GM23338 (cell line): ENCODE data around the gene NCAPD3. TPM values are rescaled to one million over a fixed set of nuclear protein-coding genes. Genes with fewer than 3 reads are reported as not detected.
"Not testable (repeated sequence)": the region's sequence is repeated elsewhere in the genome, so short reads cannot be mapped to it uniquely, and the experiment has no call there.

Source experiments
- ATAC-seq: fragments of 200-7000 bp; cut with Tn5 transposase; 3 replicates; pipeline ENCODE4 v1.9.1; 2020
- DNase-seq: peaks from one replicate; pipeline ENCODE4 v3.0.0-alpha.2; 2015; ENCODE audit warnings: low spot score
- H2AFZ ChIP-seq: fragments of 200-600 bp; sonication (generic); 2 replicates; pipeline ENCODE4 v1.8.0; 2016; ENCODE audit warnings: antibody characterized with exemption, mild to moderate bottlenecking, moderate library complexity
- H3F3A ChIP-seq: fragments of 200-600 bp; sonication (generic); replicated peaks from 2 replicates; pipeline ENCODE4 v1.8.0; 2017; ENCODE audit warnings: antibody characterized with exemption, mixed run types, low read depth
- H3K27ac ChIP-seq: fragments of 200-600 bp; sonication (generic); 2 replicates; pipeline ENCODE4 v1.6.1; 2016; ENCODE audit warnings: low read depth
- H3K27me3 ChIP-seq: fragments of 200-600 bp; sonication (generic); 2 replicates; pipeline ENCODE4 v1.8.0; 2016; ENCODE audit warnings: mild to moderate bottlenecking, mixed run types, moderate library complexity; ENCODE audit not compliant: insufficient read depth
- H3K36me3 ChIP-seq: fragments of 200-600 bp; sonication (generic); 2 replicates; pipeline ENCODE4 v1.8.0; 2016; ENCODE audit warnings: mild to moderate bottlenecking; ENCODE audit not compliant: insufficient read depth
- H3K4me1 ChIP-seq: fragments of 200-600 bp; sonication (generic); 2 replicates; pipeline ENCODE4 v1.8.0; 2016; ENCODE audit warnings: mild to moderate bottlenecking, moderate library complexity; ENCODE audit not compliant: insufficient read depth
- H3K4me2 ChIP-seq: fragments of 200-600 bp; sonication (generic); 2 replicates; pipeline ENCODE4 v1.7.1; 2017; ENCODE audit warnings: mixed run types
- H3K4me3 ChIP-seq: fragments of 200-600 bp; sonication (generic); 2 replicates; pipeline ENCODE4 v1.6.1; 2016; ENCODE audit warnings: mixed run types
- H3K79me2 ChIP-seq: fragments of 200-600 bp; sonication (generic); replicated peaks from 2 replicates; pipeline ENCODE4 v1.8.0; 2017; ENCODE audit warnings: mild to moderate bottlenecking; ENCODE audit not compliant: insufficient read depth
- H3K9me2 ChIP-seq: fragments of 200-600 bp; sonication (generic); 2 replicates; pipeline ENCODE4 v1.8.0; 2017; ENCODE audit not compliant: insufficient read depth
- H4K20me1 ChIP-seq: fragments of 200-600 bp; sonication (generic); replicated peaks from 2 replicates; pipeline ENCODE4 v1.8.0; 2017; ENCODE audit warnings: mild to moderate bottlenecking; ENCODE audit not compliant: insufficient read depth
- H3K27ac Mint-ChIP-seq: 2 replicates; pipeline ENCODE4 v1.8.0; 2020; ENCODE audit warnings: inconsistent platforms, mild to moderate bottlenecking, moderate library complexity, mixed read lengths
- H3K27me3 Mint-ChIP-seq: 3 replicates; pipeline ENCODE4 v1.8.0; 2022; ENCODE audit warnings: low read depth, mild to moderate bottlenecking, moderate library complexity, mixed read lengths, inconsistent platforms; ENCODE audit not compliant: insufficient read depth, poor library complexity
- H3K36me3 Mint-ChIP-seq: 3 replicates; pipeline ENCODE4 v1.8.0; 2021; ENCODE audit warnings: low read depth, mild to moderate bottlenecking, inconsistent platforms, moderate library complexity, mixed read lengths
- H3K4me1 Mint-ChIP-seq: 3 replicates; pipeline ENCODE4 v1.8.0; 2020; ENCODE audit warnings: mild to moderate bottlenecking, inconsistent platforms, mixed read lengths
- H3K4me3 Mint-ChIP-seq: 3 replicates; pipeline ENCODE4 v1.8.0; 2021; ENCODE audit warnings: moderate library complexity, mild to moderate bottlenecking, inconsistent platforms, mixed read lengths
- H3K9me3 Mint-ChIP-seq: 3 replicates; pipeline ENCODE4 v1.8.0; 2020; ENCODE audit warnings: moderate library complexity, mild to moderate bottlenecking, inconsistent platforms, mixed read lengths
- CTCF ChIP-seq, 2 experiments: fragments of 200-600 bp in 1 of 2; sonication (generic) in 1 of 2; conservative IDR thresholded peaks; 2 replicates each; pipeline versions ENCODE4 v1.5.1 to v1.6.1; 2016 to 2017; ENCODE audit warnings: antibody characterized with exemption in 2 of 2, low read depth in 2 of 2, mild to moderate bottlenecking in 2 of 2, moderate library complexity in 1 of 2
- EZH2 ChIP-seq: fragments of 200-600 bp; sonication (generic); IDR thresholded peaks from one replicate; pipeline ENCODE4 v1.8.0; 2017; ENCODE audit warnings: antibody characterized with exemption, mild to moderate bottlenecking, low read depth; ENCODE audit not compliant: unreplicated experiment
- EZH2phosphoT487 ChIP-seq: fragments of 200-600 bp; sonication (generic); IDR thresholded peaks from one replicate; pipeline ENCODE4 v1.8.1; 2018; ENCODE audit warnings: antibody characterized with exemption; ENCODE audit not compliant: unreplicated experiment
- JUNB ChIP-seq: IDR thresholded peaks from one replicate; pipeline ENCODE4 v1.6.1; 2016; ENCODE audit warnings: antibody characterized with exemption; ENCODE audit not compliant: unreplicated experiment
- NANOG ChIP-seq: IDR thresholded peaks from 2 replicates; pipeline ENCODE4 v1.6.1; 2016; ENCODE audit warnings: antibody characterized with exemption, borderline replicate concordance
- POLR2AphosphoS5 ChIP-seq: IDR thresholded peaks from 2 replicates; pipeline ENCODE4 v1.6.1; 2016; ENCODE audit warnings: antibody characterized with exemption, low read depth
- REST ChIP-seq: IDR thresholded peaks from one replicate; pipeline ENCODE4 v1.6.1; 2018; ENCODE audit warnings: antibody characterized with exemption; ENCODE audit not compliant: unreplicated experiment
- STAT1 ChIP-seq: IDR thresholded peaks from one replicate; pipeline ENCODE4 v1.6.1; 2016; ENCODE audit warnings: antibody characterized with exemption; ENCODE audit not compliant: unreplicated experiment
- ZNF114 ChIP-seq: fragments of 250-450 bp; sonication (Bioruptor Pico); IDR thresholded peaks from 2 replicates; pipeline ENCODE4 v1.5.0; 2020; ENCODE audit warnings: mild to moderate bottlenecking, moderate library complexity
- ZNF331 ChIP-seq: fragments of 250-450 bp; sonication (Bioruptor Pico); IDR thresholded peaks from 2 replicates; pipeline ENCODE4 v1.5.0; 2020; ENCODE audit warnings: low read depth, mild to moderate bottlenecking, moderate library complexity
- polyA plus RNA-seq: library from polyadenylated mRNA; unstranded; fragments of >200 nt; fragmentation: Nextera tagmentation; extraction: Ambion mirVana; gene quantifications from 2 replicates; pipeline ENCODE4 v1.2.1, GENCODE V29; 2016
- total RNA-seq: library from RNA; depleted of rRNA; stranded (reverse); fragments of >200 nt; shearing (Covaris generic); gene quantifications from 2 replicates; pipeline ENCODE4 v1.2.3, GENCODE V29; 2014

NCAPD3 gene
- total and polyA plus RNA-seq, 2 experiments from 2014 or later, result 37.1 to 49.8 TPM

DNA sequence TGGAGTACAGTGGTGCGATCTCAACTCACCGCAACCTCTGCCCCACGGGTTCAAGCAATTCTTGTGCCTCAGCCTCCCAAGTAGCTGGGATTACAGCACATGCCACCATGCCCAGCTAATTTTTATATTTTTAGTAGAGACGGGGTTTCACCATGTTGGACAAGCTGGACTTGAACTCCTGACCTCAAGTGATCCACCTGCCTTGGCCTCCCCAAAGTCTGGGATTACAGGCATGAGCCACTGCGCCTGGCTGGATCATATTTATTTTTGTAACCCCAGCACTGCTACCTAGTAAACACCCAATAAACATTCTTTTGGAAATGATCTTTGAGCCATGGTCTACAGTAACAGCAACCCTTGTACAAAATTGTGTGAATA lies 31.4 kb upstream of the NCAPD3 start:
- H3K4me3 Mint-ChIP-seq, result peak overlapping the region; percentile 81
- not testable (repeated sequence) for H3K9me2 ChIP-seq, H3K27me3 ChIP-seq, DNase-seq, ATAC-seq, H3K27ac ChIP-seq, H2AFZ ChIP-seq, H3F3A ChIP-seq, H3K27me3 Mint-ChIP-seq, H3K9me3 Mint-ChIP-seq, H3K27ac Mint-ChIP-seq
- H3K4me1 Mint-ChIP-seq, result peaks cover 26% of the 10 kb centered on the region
- peaks cover 18% of the 10 kb centered on the region for H4K20me1 ChIP-seq
- peaks cover 55% of the 10 kb centered on the region for H3K79me2 ChIP-seq
- H3K36me3 ChIP-seq, result peaks cover 29% of the 10 kb centered on the region
- H3K4me2 ChIP-seq, result peak overlapping the region; percentile 94
- H3K36me3 Mint-ChIP-seq, result peaks cover 46% of the 10 kb centered on the region
- H3K4me3 ChIP-seq, result peak overlapping the region; percentile 65; the same call in 1 of the 2 replicates
- H3K4me1 ChIP-seq, result peaks cover 24% of the 10 kb centered on the region

- Mint-ChIP-seq H3K4me1 (peaks cover 26% of the 10 kb centered on the region), H3K36me3 (peaks cover 45% of the 10 kb centered on the region), H3K9me3 (no peaks in the 10 kb centered on the region), H3K27me3 (peaks cover 2% of the 10 kb centered on the region), H3K27ac (no peak overlapping the region), H3K4me3 (peak overlapping the region; percentile 81)
- Histone ChIP-seq H3F3A (no peaks in the 10 kb centered on the region; the same call in 1 of the 2 replicates), H4K20me1 (peaks cover 17% of the 10 kb centered on the region), H3K4me2 (peak overlapping the region; percentile 94), H3K27ac (no peak overlapping the region), H3K79me2 (peaks cover 55% of the 10 kb centered on the region), H3K9me2 (no peaks in the 10 kb centered on the region), H3K36me3 (peaks cover 29% of the 10 kb centered on the region), H3K27me3 (no peaks in the 10 kb centered on the region), H3K4me3 (peak overlapping the region; percentile 65), H3K4me1 (peaks cover 24% of the 10 kb centered on the region), H2AFZ (no peak overlapping the region)
- ATAC-seq, result no peak
- no peak for DNase-seq
- no peak for TF ChIP-seq ZNF114 (CRISPR knock-in tag)
- TF ChIP-seq REST, result no peak
- no peak for TF ChIP-seq JUNB
- TF ChIP-seq STAT1, result no peak
- no peak for TF ChIP-seq EZH2
- no peak for TF ChIP-seq EZH2phosphoT487
- TF ChIP-seq NANOG, result no peak
- no peak for TF ChIP-seq ZNF331 (CRISPR knock-in tag)
- no peak for TF ChIP-seq CTCF (conservative IDR thresholded peaks at IDR 0.05; ENCODE audit: low read depth in 2 of 2)
- no peak for TF ChIP-seq POLR2AphosphoS5
Observed at GRCh38 chr11:134254433-134255183, 30.8 kb upstream of the NCAPD3 start.
